ENCODE measurements around the gene BEST1. TPM values are rescaled to one million over a fixed set of nuclear protein-coding genes. Genes with fewer than 3 reads are reported as not detected.

Gene BEST1
- polyA plus RNA-seq, 1 donor = 4.1 TPM

Other genes with a start within 250 kb of the BEST1 start
- gene MYRF, start 197.7 kb upstream of the BEST1 start, polyA plus RNA-seq (ENCODE audit: insufficient read length) = 23.1 TPM
- gene TMEM258, start 157.8 kb upstream of the BEST1 start, polyA plus RNA-seq (ENCODE audit: insufficient read length) = 161 TPM
- 45.0 TPM for gene FEN1, start 157.4 kb upstream of the BEST1 start, polyA plus RNA-seq (ENCODE audit: insufficient read length)
- gene FADS1, start 133.3 kb upstream of the BEST1 start, polyA plus RNA-seq (ENCODE audit: insufficient read length) = 49.0 TPM
- 105 TPM for gene FADS2, start 122.1 kb upstream of the BEST1 start, polyA plus RNA-seq (ENCODE audit: insufficient read length)
- gene FADS3, start 58.8 kb upstream of the BEST1 start, polyA plus RNA-seq (ENCODE audit: insufficient read length) = 13.8 TPM
- 18.7 TPM for gene RAB3IL1, start 32.8 kb upstream of the BEST1 start, polyA plus RNA-seq (ENCODE audit: insufficient read length)
- 2,056 TPM for gene FTH1, start 17.3 kb downstream of the BEST1 start, polyA plus RNA-seq (ENCODE audit: insufficient read length)
- gene INCENP, start 173.7 kb downstream of the BEST1 start, polyA plus RNA-seq (ENCODE audit: insufficient read length) = 51.0 TPM
- gene SCGB1D1, start 239.9 kb downstream of the BEST1 start, polyA plus RNA-seq (ENCODE audit: insufficient read length) = not detected

All from left kidney (tissue), 1 donor.